HG02884 (cell line): ENCODE measurements around the gene PLEKHO1.
"Not testable (repeated sequence)": the region's sequence is repeated elsewhere in the genome, so short reads cannot be mapped to it uniquely, and the experiment has no call there.

Source experiments
- ATAC-seq: cut with Tn5 transposase; IDR thresholded peaks from one replicate; pipeline ENCODE4 v1.9.1; 2021; ENCODE audit warnings: mild to moderate bottlenecking, moderate library complexity; ENCODE audit not compliant: unreplicated experiment

PLEKHO1 gene

GRCh38 chr1:150168960-150169601 is 19.4 kb downstream of the PLEKHO1 start:
- ATAC-seq = no peak

- no peak for ATAC-seq
These were observed 22.1 kb downstream of the PLEKHO1 start for GRCh38 chr1:150171801-150172200.

- no peak for ATAC-seq
These were observed 23.4 kb downstream of the PLEKHO1 start for GRCh38 chr1:150173141-150173585.

DNA sequence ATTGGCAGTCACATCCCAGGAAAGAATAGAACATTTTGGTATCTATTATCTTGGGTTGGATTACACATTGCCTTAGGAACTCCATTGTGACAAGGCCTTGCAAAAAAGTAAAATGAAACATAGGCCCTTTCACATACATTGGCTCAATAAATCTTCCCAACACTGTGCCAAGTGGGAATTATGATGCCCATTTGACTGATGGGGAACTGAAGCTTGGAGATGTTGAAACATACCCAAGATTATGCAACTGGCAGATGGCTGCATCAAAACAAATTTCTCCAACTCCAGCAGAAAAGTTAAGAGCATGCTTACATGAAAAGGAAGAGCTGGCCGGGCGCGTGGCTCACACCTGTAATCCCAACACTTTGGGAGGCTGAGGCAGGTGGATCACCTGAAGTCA is 26.9 kb downstream of the PLEKHO1 start:
- no peak for ATAC-seq

- ATAC-seq = no peak
These were observed 28.8 kb downstream of the PLEKHO1 start for GRCh38 chr1:150178548-150178947.

- ATAC-seq = no peak
These were observed 30.2 kb downstream of the PLEKHO1 start for GRCh38 chr1:150179867-150180266.

DNA sequence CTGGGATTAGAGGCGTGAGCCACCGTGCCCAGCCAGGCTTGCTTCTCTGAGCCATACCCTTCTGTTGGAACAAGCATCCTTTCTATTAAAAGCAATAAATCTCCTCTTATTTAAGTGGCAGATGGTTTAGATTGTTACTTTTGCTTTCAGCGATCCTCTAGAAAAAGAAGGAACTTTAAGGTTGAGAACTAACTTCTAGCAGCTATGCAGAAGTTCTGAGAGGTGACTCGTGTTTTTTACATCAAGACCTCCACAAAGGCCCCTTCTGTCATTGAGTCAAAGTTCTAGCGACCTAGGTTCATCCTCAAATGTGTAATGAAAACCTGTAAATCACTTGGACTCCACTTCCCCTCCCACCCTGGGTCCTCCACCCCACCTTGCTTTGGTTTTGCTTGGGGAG is 30.8 kb downstream of the PLEKHO1 start:
- ATAC-seq = no peak

GRCh38 chr1:150182247-150182646 is 32.5 kb downstream of the PLEKHO1 start:
- ATAC-seq = no peak

DNA sequence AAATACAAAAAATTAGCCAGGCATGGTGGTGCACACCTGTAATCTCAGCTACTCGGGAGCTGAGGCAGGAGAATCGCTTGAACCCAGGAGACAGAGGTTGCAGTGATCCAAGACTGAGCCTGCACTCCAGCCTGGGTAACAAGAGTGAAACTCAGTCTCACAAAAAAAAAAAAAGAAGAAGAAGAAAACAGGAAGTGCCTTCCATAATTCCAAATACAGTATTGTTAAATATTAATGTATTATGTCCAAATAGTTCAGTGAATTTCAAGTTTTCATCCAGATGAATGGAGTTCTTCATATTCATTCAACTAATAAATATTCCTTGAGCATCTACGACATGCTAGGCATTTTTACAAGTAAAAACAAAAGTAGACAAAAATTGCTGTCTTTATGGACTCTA is 33.3 kb downstream of the PLEKHO1 start:
- no peak for ATAC-seq

DNA sequence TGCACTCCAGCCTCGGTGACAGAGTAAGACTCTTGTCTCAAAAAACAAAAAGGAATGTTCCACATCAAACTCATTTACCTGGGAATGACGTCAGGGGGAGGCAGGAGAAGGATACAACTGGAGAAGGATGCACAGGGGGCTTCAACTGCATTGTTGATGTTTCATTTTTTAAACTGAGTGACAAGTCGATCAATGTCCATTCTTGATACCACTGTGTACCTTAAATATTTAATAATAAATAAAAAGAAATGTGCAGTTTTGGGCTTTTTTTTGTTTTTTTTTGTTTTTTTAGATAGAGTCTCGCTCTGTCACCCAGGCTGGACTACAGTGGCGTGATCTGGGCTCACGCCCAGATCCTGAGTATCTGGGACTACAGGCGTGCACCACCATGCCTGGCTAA is 35.8 kb downstream of the PLEKHO1 start:
- ATAC-seq = no peak

GRCh38 chr1:150186438-150186788 is 36.7 kb downstream of the PLEKHO1 start:
- ATAC-seq = not testable (repeated sequence)

- no peak for ATAC-seq
These were observed 37.3 kb downstream of the PLEKHO1 start for GRCh38 chr1:150186789-150187559.

GRCh38 chr1:150187560-150187931 is 37.8 kb downstream of the PLEKHO1 start:
- no peak for ATAC-seq

DNA sequence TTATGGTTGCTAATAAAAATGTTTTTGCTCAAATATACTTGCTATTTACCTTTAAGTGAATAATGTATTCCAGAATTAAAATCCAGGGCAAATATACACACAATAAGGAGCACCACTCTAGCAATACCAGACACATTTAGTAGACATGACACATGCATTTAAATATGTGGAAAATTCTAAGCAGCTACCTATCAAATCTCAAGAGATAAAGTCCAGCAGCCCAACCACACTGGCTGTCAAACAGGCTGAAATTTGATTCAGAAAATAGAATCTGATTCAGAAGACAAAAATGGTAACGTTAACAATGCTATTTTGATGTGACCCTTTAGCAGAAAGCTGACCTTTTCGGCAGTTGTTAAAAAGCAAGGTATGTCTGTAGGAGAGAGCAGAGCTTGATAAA is 42.3 kb downstream of the PLEKHO1 start:
- ATAC-seq = no peak

DNA sequence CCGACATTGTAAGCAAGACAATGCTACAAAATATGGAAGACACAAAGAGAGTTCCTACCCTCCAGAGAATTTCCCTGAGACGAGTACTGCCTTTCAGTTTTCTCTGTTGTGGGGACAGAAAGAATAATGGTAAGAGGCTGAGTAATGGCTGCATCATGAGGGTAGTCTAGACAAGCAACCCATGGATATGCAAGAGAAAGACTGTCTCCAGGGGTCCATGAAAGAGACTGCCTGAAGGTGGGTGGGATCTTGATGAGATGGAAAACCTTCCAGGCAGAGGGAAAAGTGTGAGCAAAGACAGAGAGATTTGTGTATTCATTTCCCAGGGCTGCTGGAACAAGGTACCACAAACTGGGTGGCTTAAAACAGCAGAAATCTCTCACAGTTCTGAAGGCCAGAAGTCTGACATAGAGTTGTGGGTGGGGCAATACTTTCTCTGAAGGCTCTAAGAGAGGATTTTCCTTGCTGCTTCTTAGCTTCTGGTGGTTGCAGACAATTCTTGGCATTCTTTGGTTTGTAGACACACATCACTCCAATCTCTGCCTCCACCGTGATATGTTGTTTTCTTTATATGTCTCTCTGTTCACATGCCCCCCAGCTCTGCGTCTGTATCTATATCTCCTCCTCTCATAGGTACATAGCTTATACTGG is 44.8 kb downstream of the PLEKHO1 start:
- ATAC-seq = no peak

DNA sequence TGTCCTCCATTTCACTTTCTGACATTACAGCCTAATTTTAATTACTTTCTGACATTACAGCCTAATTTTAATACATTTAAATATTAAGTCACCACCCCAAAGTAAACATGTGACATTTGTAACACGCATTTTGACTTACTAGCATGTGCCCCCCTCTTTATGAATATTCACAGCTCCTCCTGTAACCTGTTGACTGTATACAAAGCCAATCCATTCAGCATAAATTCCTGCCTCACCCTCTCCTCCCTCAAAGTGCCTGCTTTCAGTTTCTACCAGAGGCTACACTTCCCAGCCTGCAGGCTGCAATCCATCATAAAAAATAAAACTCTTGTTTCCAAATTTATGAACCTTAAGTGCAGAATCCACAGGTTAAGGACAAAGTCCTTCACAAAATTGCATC is 46.7 kb downstream of the PLEKHO1 start:
- no peak for ATAC-seq

DNA sequence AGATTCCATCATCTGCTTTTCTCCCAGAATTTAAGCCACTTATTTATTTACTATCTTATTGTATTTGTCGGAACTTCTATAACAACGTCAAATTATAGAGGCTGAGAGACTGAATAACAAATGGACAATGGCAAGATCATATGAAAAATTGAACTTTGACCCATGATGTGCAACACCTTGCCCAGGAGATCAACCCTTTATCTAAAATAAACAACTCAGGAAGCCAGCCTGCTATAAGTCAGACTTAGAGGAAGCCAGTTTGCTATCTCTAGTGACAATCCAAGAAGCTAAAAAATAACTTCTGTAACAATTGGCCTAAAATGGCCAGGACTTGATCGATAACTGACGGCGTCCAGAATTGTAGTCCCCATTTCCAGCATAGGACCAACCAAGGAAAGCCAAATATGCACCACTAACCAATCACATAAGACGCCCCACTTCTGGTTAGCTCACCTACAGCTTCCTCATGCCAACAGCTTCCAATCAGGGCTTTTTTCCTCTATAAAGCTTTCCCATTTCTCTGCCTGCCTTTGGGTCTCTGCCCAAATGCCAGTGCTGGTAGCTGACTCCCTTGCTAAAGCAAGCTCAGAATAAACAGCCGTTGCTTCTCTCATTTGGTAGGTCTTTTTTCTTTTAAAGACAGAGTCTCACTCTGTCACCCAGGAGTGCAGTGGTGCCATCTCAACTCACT is 57.7 kb downstream of the PLEKHO1 start:
- no peak for ATAC-seq

GRCh38 chr1:150208460-150208859 is 58.7 kb downstream of the PLEKHO1 start:
- ATAC-seq = not testable (repeated sequence)
